H4 (cell line): ENCODE measurements around the gene HMCN2. TPM values are rescaled to one million over a fixed set of nuclear protein-coding genes. Genes with fewer than 3 reads are reported as not detected.
A peak's percentile ranks its signal among the peaks of the same experiment; 100 is the strongest.

Source experiments
- DNase-seq: peaks from one replicate; pipeline ENCODE4 v3.0.0-alpha.2; 2015; ENCODE audit warnings: low spot score
- total RNA-seq: library from RNA; depleted of rRNA; stranded (reverse); fragments of >200 nt; shearing (Covaris generic); gene quantifications from 2 replicates; pipeline ENCODE4 v1.2.3, GENCODE V29; 2014

Gene HMCN2
- total RNA-seq, 1 experiment from 2014 or later = 0.10 TPM

- DNase-seq = no peak
Measured at GRCh38 chr9:130410443-130410842, 144.9 kb downstream of the HMCN2 start.

DNA sequence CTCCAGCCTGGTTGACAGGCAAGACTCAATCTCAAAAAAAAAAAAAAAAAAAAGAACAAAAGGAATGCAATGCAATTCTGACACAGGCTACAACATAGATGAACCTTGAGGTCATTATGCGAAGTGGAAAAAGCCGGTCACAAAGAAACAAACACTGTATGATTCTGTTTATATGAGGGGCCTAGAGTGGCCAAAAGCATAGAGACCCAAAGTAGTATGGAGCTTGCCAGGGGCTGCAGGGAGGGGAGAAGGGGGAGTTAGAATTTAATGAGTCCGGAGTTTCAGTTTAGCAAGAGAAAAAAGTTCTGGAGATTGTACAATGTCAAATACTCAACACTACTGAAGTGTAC, 146.0 kb downstream of the HMCN2 start:
- no peak for DNase-seq

- no peak for DNase-seq
Measured at GRCh38 chr9:130414081-130414731, 148.6 kb downstream of the HMCN2 start.

- no peak for DNase-seq
Measured at GRCh38 chr9:130414910-130415746, 149.6 kb downstream of the HMCN2 start.

- no peak for DNase-seq
Measured at GRCh38 chr9:130417602-130418001, 152.0 kb downstream of the HMCN2 start.

GRCh38 chr9:130418776-130419175, 153.2 kb downstream of the HMCN2 start:
- DNase-seq = no peak

GRCh38 chr9:130419521-130420035, 154.0 kb downstream of the HMCN2 start:
- DNase-seq = no peak

- no peak for DNase-seq
Measured at GRCh38 chr9:130421154-130421801, 155.7 kb downstream of the HMCN2 start.

DNA sequence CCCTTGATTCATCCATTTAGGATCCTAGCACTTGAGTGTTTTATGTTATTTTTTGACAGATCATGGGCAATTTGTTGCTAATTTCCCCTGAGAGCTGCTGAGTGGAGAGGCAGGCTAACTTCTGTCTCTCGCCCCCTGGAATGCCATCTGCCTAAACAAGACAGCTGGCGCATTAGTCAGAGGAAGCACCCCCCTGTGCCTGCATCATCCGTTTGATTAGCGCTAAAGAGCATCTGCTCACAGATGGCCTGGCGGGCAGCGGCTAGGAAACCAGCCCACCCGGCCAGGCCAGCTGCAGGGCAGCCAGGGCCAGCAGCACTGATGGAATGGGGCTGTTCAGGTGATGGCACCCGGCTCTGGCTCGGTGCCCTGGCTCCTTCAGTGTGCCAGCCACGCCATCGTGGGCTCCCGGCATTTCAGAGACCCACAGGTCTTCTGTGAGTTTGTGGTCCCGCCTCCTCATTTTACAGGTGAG, 156.3 kb downstream of the HMCN2 start:
- no peak for DNase-seq

DNA sequence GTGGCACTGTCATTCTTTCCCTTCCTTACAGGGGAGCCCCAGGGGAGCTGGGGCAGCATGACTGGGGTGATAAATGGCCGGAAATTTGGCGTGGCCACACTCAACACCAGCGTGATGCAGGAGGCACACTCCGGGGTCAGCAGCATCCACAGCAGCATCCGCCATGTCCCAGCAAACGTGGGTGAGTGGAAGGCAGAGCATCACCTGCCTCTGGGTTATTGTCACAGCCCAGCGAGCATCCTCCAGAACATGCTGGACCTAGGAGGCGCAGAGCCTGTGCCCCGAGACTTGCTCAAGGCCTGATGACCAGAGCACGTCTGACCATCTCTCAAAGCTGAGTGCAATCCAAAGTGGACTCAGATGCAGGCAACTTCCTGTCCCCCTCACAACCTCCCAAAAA, 157.0 kb downstream of the HMCN2 start:
- DNase-seq = no peak

GRCh38 chr9:130423272-130423671, 157.7 kb downstream of the HMCN2 start:
- DNase-seq = no peak

DNA sequence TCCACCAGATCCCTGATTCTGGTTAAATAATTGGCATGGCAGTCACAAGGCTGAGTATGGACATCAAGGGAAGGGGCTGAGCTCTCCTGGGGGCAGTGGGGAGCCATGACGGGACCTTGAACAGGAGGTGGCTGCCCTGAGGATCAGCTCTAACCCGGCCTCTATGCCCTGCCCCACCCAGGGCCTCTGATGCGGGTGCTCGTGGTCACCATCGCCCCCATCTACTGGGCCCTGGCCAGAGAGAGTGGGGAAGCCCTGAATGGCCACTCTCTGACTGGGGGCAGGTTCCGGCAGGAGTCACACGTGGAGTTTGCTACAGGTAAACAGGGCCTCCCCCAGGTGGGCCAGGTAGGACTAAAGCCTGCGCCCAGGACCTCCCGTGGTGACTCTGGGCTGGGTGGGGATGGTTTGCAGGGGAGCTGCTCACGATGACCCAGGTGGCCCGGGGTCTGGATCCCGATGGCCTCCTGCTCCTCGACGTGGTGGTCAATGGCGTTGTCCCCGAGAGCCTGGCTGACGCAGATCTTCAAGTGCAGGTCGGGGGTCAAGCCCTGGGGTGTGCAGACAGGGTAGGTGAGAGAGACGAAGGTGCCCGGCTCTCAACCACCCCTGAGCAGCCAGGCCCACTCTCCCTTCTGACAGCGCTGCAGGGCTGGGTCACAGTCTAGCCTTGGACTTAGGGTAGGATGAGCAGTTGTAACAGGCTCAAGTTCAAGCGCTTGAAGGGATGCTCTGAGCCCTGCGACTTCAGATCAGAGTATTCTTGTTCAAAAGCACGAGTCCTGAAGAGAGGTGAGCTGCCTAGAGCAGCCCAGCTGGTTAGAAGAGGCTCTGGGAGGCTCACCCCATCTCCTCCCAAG, 159.3 kb downstream of the HMCN2 start:
- DNase-seq = no peak

GRCh38 chr9:130425741-130426466, 160.3 kb downstream of the HMCN2 start:
- DNase-seq = no peak

DNA sequence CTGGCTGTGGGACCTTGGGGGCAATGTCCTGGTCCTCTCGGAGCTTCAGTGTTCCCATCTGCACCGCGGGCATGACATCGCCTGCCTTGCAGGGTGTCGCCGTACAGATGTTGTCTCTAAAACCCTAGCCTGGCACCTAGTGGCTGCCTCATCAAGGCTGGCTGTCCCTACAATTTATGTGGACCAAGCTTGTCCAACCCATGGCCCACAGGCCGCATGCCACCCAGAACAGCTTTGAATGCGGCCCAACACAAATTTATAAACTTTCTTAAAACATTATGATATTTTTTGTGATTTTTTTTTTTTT, 160.9 kb downstream of the HMCN2 start:
- DNase-seq = no peak

DNA sequence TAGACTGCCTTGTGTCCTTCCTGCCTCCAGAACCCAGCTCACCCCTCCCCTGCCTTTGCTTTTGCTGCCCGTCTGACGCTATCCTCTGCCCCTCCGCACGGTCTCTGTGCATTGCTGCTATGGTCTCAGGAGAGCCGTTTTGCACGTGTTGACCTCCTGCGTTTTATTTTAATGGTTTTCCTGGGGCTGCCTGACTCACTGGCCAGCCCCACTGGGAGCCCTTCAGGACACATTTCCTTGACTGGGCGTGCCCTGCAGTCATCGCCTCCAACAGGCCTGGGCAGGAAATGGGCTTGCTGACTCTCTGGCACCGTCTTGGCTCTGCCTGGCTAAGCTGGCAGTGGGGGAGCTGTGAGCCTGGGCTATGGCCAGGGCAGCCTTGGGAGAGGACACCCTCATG, 161.3 kb downstream of the HMCN2 start:
- DNase-seq = peak; percentile 58

- DNase-seq = no peak
Measured at GRCh38 chr9:130427326-130427725, 161.8 kb downstream of the HMCN2 start.

DNA sequence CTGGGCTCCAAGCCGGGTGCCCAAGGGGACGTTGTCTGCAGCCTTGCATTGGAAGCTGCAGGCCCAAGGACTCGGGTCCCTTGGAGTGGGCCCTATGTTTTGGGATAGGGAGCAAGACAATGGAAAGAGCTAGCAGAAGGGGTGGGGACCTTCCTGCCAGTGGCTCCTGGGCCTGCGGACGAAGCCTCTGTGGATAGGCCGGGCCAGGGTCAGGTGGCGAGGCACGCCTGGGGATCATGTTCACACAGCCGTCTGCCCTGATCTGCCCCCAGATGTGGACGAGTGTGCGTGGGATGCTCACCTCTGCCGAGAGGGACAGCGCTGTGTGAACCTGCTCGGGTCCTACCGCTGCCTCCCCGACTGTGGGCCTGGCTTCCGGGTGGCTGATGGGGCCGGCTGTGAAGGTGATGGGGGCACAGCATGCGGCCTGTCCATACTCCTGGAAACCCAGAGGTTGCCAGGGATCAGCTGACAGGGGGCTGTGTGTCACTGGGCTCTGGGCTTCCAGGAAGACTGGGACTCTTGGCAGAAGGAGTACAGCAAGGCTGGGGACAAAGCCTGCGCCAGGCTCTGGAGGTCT, 162.6 kb downstream of the HMCN2 start:
- no peak for DNase-seq

DNA sequence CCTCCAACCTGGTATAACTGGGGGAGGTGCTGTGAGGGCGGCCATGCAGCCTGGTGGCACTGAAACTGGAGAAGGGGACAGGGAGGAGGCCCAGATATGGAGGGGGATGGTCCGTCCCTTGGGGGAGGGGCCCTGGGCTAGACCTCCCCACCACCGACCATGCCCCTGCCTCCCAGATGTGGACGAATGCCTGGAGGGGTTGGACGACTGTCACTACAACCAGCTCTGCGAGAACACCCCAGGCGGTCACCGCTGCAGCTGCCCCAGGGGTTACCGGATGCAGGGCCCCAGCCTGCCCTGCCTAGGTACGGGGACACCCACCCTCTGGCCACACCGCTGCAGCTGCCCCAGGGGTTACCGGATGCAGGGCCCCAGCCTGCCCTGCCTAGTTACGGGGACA, 163.8 kb downstream of the HMCN2 start:
- DNase-seq = no peak

GRCh38 chr9:130429831-130430230, 164.3 kb downstream of the HMCN2 start:
- DNase-seq = no peak

GRCh38 chr9:130430232-130430631, 164.7 kb downstream of the HMCN2 start:
- DNase-seq = no peak
